Central memory CD4-positive, alpha-beta T cell (primary cell): ENCODE measurements around the gene CRYBA2.

Source experiments
- DNase-seq: peaks from one replicate; pipeline ENCODE4 v3.0.0; 2022

The CRYBA2 gene

GRCh38 chr2:218998414-218999002, 5.3 kb upstream of the CRYBA2 start:
- DNase-seq = no peak

GRCh38 chr2:218997731-218998130, 4.5 kb upstream of the CRYBA2 start:
- no peak for DNase-seq

- no peak for DNase-seq
Measured at GRCh38 chr2:218996937-218997336, 3.7 kb upstream of the CRYBA2 start.

- peak; percentile 58 for DNase-seq
Measured at GRCh38 chr2:218995972-218996711, 2.9 kb upstream of the CRYBA2 start.

- DNase-seq = no peak
Measured at GRCh38 chr2:218995561-218995960, 2.3 kb upstream of the CRYBA2 start.

GRCh38 chr2:218992703-218993344, 398 bp downstream of the CRYBA2 start:
- DNase-seq = no peak

- DNase-seq = no peak
Measured at GRCh38 chr2:218992196-218992595, 1.0 kb downstream of the CRYBA2 start.

GRCh38 chr2:218991674-218992168, 1.5 kb downstream of the CRYBA2 start:
- DNase-seq = no peak

GRCh38 chr2:218990612-218991011, 2.6 kb downstream of the CRYBA2 start:
- no peak for DNase-seq

GRCh38 chr2:218990052-218990451, 3.2 kb downstream of the CRYBA2 start:
- DNase-seq = no peak

GRCh38 chr2:218988650-218989049, 4.6 kb downstream of the CRYBA2 start:
- DNase-seq = no peak

GRCh38 chr2:218988164-218988563, 5.1 kb downstream of the CRYBA2 start:
- DNase-seq = no peak

- no peak for DNase-seq
Measured at GRCh38 chr2:218986148-218986761, 7.0 kb downstream of the CRYBA2 start.

- DNase-seq = no peak
Measured at GRCh38 chr2:218985325-218986091, 7.7 kb downstream of the CRYBA2 start.

- DNase-seq = no peak
Measured at GRCh38 chr2:218985021-218985324, 8.2 kb downstream of the CRYBA2 start, which contains the start of gene FEV. Gene FEV (minus strand): TSS chr2:218985184. CDS start chr2:218985075, 109 bp downstream.

- DNase-seq = no peak
Measured at GRCh38 chr2:218984239-218985020, 8.8 kb downstream of the CRYBA2 start.

- DNase-seq = no peak
Measured at GRCh38 chr2:218983934-218984238, 9.3 kb downstream of the CRYBA2 start.

GRCh38 chr2:218983263-218983933, 9.8 kb downstream of the CRYBA2 start:
- DNase-seq = no peak

GRCh38 chr2:218982586-218983262, 10.5 kb downstream of the CRYBA2 start:
- no peak for DNase-seq

- peak; percentile 24 for DNase-seq
Measured at GRCh38 chr2:218981881-218982585, 11.2 kb downstream of the CRYBA2 start.
